RWPE1 (cell line): ENCODE measurements around the gene POLN.

Experiments
- CTCF ChIA-PET: fragments of 350-600 bp; sonication (Branson Sonifier 250); formaldehyde crosslinking; extraction: SDS; loops from one replicate; lab custom pipeline; 2021; lab: Yijun Ruan, JAX
- POLR2A ChIA-PET: fragments of 400-600 bp; formaldehyde crosslinking; extraction: SDS; loops from one replicate; lab custom pipeline; 2020; ENCODE audit warnings: antibody characterized with exemption; ENCODE audit not compliant: low non-redundant PET; lab: Yijun Ruan, JAX
- DNase-seq: peaks from one replicate; pipeline ENCODE4 v3.0.0; 2012; ENCODE audit warnings: low spot score
- H3K27ac ChIP-seq: fragments of 450-650 bp; 2 replicates; pipeline ENCODE4 v1.5.1; 2017
- CTCF ChIP-seq: fragments of 450-650 bp; conservative IDR thresholded peaks from 2 replicates; pipeline ENCODE4 v1.5.1; 2017; ENCODE audit warnings: low read depth, mild to moderate bottlenecking

Gene POLN

GRCh38 chr4:2260344-2261109, 18.6 kb upstream of the POLN start:
- no peak for TF ChIP-seq CTCF
- ChIA-PET POLR2A (no interaction called here), CTCF (no interaction called here)
- peak overlapping the region; percentile 91 for H3K27ac ChIP-seq
- no peak for DNase-seq

GRCh38 chr4:2259541-2260343, 17.8 kb upstream of the POLN start:
- peak overlapping the region; percentile 91 for H3K27ac ChIP-seq
- ChIA-PET CTCF (no interaction called here), POLR2A (no interaction called here)
- no peak for DNase-seq
- no peak for TF ChIP-seq CTCF

- H3K27ac ChIP-seq = peak overlapping the region; percentile 91
- POLR2A ChIA-PET = no interaction called here
These were observed 17.2 kb upstream of the POLN start for GRCh38 chr4:2259036-2259540.

GRCh38 chr4:2258091-2259035, 16.4 kb upstream of the POLN start:
- TF ChIP-seq CTCF = no peak
- DNase-seq = no peak
- peak overlapping the region; percentile 91 for H3K27ac ChIP-seq
- CTCF ChIA-PET = no interaction called here
- POLR2A ChIA-PET = interaction anchor here (0.6 kb wide), 2 partner anchors 135 to 701 kb away, joined by 4 to 6 read pairs; no protein-coding TSS in a partner anchor

More at GRCh38 chr4:2259036-2259540, 17.2 kb upstream of the POLN start:
- CTCF ChIA-PET = no interaction called here
- TF ChIP-seq CTCF = no peak
- no peak for DNase-seq

- POLR2A ChIA-PET = interaction anchor here (0.6 kb wide), 2 partner anchors 134 to 702 kb away, joined by 4 to 6 read pairs; no protein-coding TSS in a partner anchor
- CTCF ChIA-PET = no interaction called here
- peak overlapping the region; percentile 91 for H3K27ac ChIP-seq
These were observed 15.6 kb upstream of the POLN start for GRCh38 chr4:2257361-2258081.

More at GRCh38 chr4:2257361-2258081, 15.6 kb upstream of the POLN start:
- no peak for DNase-seq
- TF ChIP-seq CTCF = no peak
